GM10847 (cell line): ENCODE results near the gene STX8.

Experiments used
- POLR2A ChIP-seq: IDR thresholded peaks from 2 replicates; pipeline ENCODE4 v1.6.1; 2011; ENCODE audit not compliant: insufficient read length; ENCODE audit errors: extremely low read depth

STX8 gene

GRCh38 chr17:9389111-9389527 lies 186.5 kb downstream of the STX8 start:
- TF ChIP-seq POLR2A = no peak

- TF ChIP-seq POLR2A = no peak
Observed at GRCh38 chr17:9386401-9386800, 189.2 kb downstream of the STX8 start.

GRCh38 chr17:9383826-9384225 lies 191.8 kb downstream of the STX8 start:
- no peak for TF ChIP-seq POLR2A

GRCh38 chr17:9382626-9383025 lies 193.0 kb downstream of the STX8 start:
- no peak for TF ChIP-seq POLR2A

- TF ChIP-seq POLR2A = no peak
Observed at GRCh38 chr17:9381068-9381467, 194.6 kb downstream of the STX8 start.

GRCh38 chr17:9380361-9380760 lies 195.3 kb downstream of the STX8 start:
- no peak for TF ChIP-seq POLR2A

GRCh38 chr17:9371019-9371418 lies 204.6 kb downstream of the STX8 start:
- TF ChIP-seq POLR2A = no peak

- TF ChIP-seq POLR2A = no peak
Observed at GRCh38 chr17:9370467-9370866, 205.2 kb downstream of the STX8 start.

GRCh38 chr17:9368631-9369030 lies 207.0 kb downstream of the STX8 start:
- TF ChIP-seq POLR2A = no peak

- no peak for TF ChIP-seq POLR2A
Observed at GRCh38 chr17:9367156-9367555, 208.5 kb downstream of the STX8 start.

- no peak for TF ChIP-seq POLR2A
Observed at GRCh38 chr17:9364837-9365430, 210.7 kb downstream of the STX8 start.

- TF ChIP-seq POLR2A = no peak
Observed at GRCh38 chr17:9363440-9364350, 211.9 kb downstream of the STX8 start.

GRCh38 chr17:9361188-9361955 lies 214.2 kb downstream of the STX8 start:
- no peak for TF ChIP-seq POLR2A

GRCh38 chr17:9360677-9361081 lies 214.9 kb downstream of the STX8 start:
- no peak for TF ChIP-seq POLR2A

GRCh38 chr17:9356488-9356911 lies 219.1 kb downstream of the STX8 start:
- TF ChIP-seq POLR2A = no peak

GRCh38 chr17:9355846-9356245 lies 219.8 kb downstream of the STX8 start:
- TF ChIP-seq POLR2A = no peak
